Gastroesophageal sphincter (tissue), 4 donors: ENCODE data around the gene CHCHD6. TPM values are rescaled to one million over a fixed set of nuclear protein-coding genes. Genes with fewer than 3 reads are reported as not detected.

Source experiments
- ATAC-seq: fragments of 150-250 bp; one replicate; pipeline ENCODE4 v1.9.1; 2016; ENCODE audit warnings: mild to moderate bottlenecking, moderate library complexity
- H3K27ac ChIP-seq, 4 donors: fragments of 200-600 bp; sonication (generic) in 3 of 4; 1 replicate in 3 of 4; 2 replicates in 1 of 4; pipeline ENCODE4 v1.5.1; 2016 to 2019
- H3K27me3 ChIP-seq: fragments of 200-600 bp; sonication (generic); one replicate; pipeline ENCODE4 v1.5.1; 2019
- H3K36me3 ChIP-seq, 2 donors: fragments of 200-600 bp; sonication (generic); one replicate each; pipeline ENCODE4 v1.5.1; 2019; ENCODE audit warnings: control low read depth in 1 of 2
- H3K4me1 ChIP-seq, 3 donors: fragments of 200-600 bp; sonication (generic); 1 replicate in 2 of 3; 2 replicates in 1 of 3; pipeline ENCODE4 v1.5.1; 2016 to 2019; ENCODE audit warnings: control low read depth in 2 of 3
- H3K4me3 ChIP-seq, 2 donors: fragments of 200-600 bp; sonication (generic); one replicate each; pipeline ENCODE4 v1.5.1; 2019; ENCODE audit warnings: mild to moderate bottlenecking in 1 of 2, moderate library complexity in 1 of 2
- H3K9me3 ChIP-seq, 3 donors: fragments of 200-600 bp; sonication (generic); one replicate each; pipeline ENCODE4 v1.5.1; 2017 to 2019; ENCODE audit warnings: control low read depth in 2 of 3
- CTCF ChIP-seq, 4 experiments: fragments of 200-600 bp in 2 of 4; fragments of 450-650 bp in 2 of 4; sonication (generic) in 1 of 4; IDR thresholded peaks; one replicate each; pipeline ENCODE4 v1.5.1; 2017 to 2019; ENCODE audit warnings: antibody characterized with exemption in 4 of 4, mild to moderate bottlenecking in 2 of 4, moderate library complexity in 2 of 4
- EP300 ChIP-seq: sonication (generic); formaldehyde crosslinking; IDR thresholded peaks from one replicate; pipeline ENCODE4 v1.6.1; 2017; ENCODE audit warnings: antibody characterized with exemption, mild to moderate bottlenecking
- POLR2A ChIP-seq, 2 donors: fragments of 450-650 bp; IDR thresholded peaks; one replicate each; pipeline ENCODE4 v1.6.1; 2017; ENCODE audit warnings: antibody characterized with exemption in 2 of 2, mild to moderate bottlenecking in 2 of 2, moderate library complexity in 1 of 2
- POLR2AphosphoS5 ChIP-seq: sonication (generic); formaldehyde crosslinking; IDR thresholded peaks from one replicate; pipeline ENCODE4 v1.6.1; 2017; ENCODE audit warnings: antibody characterized with exemption
- WGBS, 2 donors: methylation state at CpG; one replicate each; pipeline ENCODE4 v1.1.5; 2018; ENCODE audit warnings: low coverage in 1 of 2; 5-methylcytosine and 5-hydroxymethylcytosine counted together
- total RNA-seq, 4 donors: library from RNA; depleted of rRNA; stranded (reverse); fragments of >200 nt; gene quantifications; one replicate each; pipeline ENCODE4 v1.1.0, GENCODE V29; 2016

Gene CHCHD6
- total RNA-seq, 4 donors from 2014 or later, result 8.5 to 37.2 (median 15.2) TPM

- no peaks in the 10 kb centered on the region for H3K36me3 ChIP-seq
- H3K4me3 ChIP-seq, result no peak overlapping the region
- 100% methylated on average over 1 of the region's 1 CpG; no CpG with 5 or more reads in 1 of the 2 donors for WGBS, 2 donors
- ATAC-seq, result no peak
- TF ChIP-seq POLR2A (IDR thresholded peaks at IDR 0.05) (no peak), POLR2AphosphoS5 (no peak)
- no peaks in the 10 kb centered on the region for H3K9me3 ChIP-seq
- H3K27ac ChIP-seq, result no peak overlapping the region
- no peaks in the 10 kb centered on the region for H3K4me1 ChIP-seq
- H3K27me3 ChIP-seq, result no peaks in the 10 kb centered on the region
Measured at GRCh38 chr3:126773783-126774182, 69.7 kb downstream of the CHCHD6 start.

DNA sequence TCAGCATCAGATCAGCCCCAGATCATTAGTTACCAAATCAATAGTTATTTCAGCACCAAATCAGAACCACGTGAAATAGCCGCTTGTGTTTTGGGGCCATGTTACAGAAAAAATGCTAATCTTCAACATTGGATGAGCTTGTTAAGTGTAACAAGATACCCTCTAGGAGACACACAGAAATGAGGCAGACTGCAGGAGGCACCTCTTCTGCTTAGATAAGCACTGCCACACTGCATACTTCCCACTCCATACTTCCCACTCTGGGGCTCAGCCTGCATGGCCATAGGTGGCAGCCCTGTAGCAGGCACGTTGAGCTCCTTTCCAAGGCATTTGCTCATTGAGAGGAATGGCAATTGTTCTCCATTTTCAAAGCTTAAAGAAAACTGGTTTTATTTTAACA, 73.3 kb downstream of the CHCHD6 start:
- Histone ChIP-seq H3K27me3 (no peaks in the 10 kb centered on the region), H3K27ac (no peak overlapping the region), H3K4me1 (peaks cover 0 to 8% (median 0%) of the 10 kb centered on the region in 3 donors), H3K36me3 (no peaks in the 10 kb centered on the region), H3K4me3 (no peak overlapping the region), H3K9me3 (no peaks in the 10 kb centered on the region)
- WGBS, 2 donors, result 89 to 94% methylated on average over 3 of the region's 3 CpGs
- no peak for ATAC-seq
- no peak for TF ChIP-seq POLR2AphosphoS5
- TF ChIP-seq POLR2A (IDR thresholded peaks at IDR 0.05), result no peak
- no peak for TF ChIP-seq CTCF (IDR thresholded peaks at IDR 0.05)
- TF ChIP-seq EP300, result no peak

GRCh38 chr3:126780666-126781065, 76.6 kb downstream of the CHCHD6 start:
- WGBS, 2 donors, result 83% methylated on average over 1 of the region's 1 CpG; no CpG with 5 or more reads in 1 of the 2 donors

DNA sequence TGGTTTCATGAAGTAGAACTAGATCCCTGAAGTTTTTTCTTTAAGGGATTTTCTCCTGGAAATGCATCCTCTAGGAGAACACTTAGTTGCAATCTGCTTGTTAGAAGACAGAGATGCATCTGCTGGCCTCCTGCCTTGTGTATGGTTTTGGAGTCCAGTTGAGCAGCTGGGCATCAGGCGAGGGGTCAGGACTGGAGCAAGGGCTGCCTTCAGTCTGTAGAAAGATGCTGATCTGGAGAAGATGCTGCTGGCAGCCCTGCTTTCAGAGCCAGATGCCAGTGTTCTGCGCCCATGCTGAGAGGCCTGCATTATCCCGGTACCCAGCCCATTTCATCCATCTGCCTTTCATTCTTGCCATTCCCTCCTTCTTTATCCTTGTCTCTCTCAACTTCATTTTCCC, 77.4 kb downstream of the CHCHD6 start:
- Histone ChIP-seq H3K4me1 (peaks cover 0 to 8% (median 3%) of the 10 kb centered on the region in 3 donors), H3K4me3 (no peak overlapping the region), H3K27ac (peak overlapping the region in 2 of 4 donors; percentile 14 to 66), H3K9me3 (no peaks in the 10 kb centered on the region), H3K36me3 (no peaks in the 10 kb centered on the region), H3K27me3 (no peaks in the 10 kb centered on the region)
- no peak for ATAC-seq
- WGBS, 2 donors, result 63 to 67% methylated on average over 1 to 2 of the region's 3 CpGs
- TF ChIP-seq EP300 (no peak), POLR2A (IDR thresholded peaks at IDR 0.05) (no peak), POLR2AphosphoS5 (no peak), CTCF (IDR thresholded peaks at IDR 0.05) (no peak)

More at GRCh38 chr3:126780666-126781065, 76.6 kb downstream of the CHCHD6 start:
- no peaks in the 10 kb centered on the region for H3K36me3 ChIP-seq
- H3K4me3 ChIP-seq, result no peak overlapping the region
- H3K4me1 ChIP-seq, result peaks cover 0 to 8% (median 3%) of the 10 kb centered on the region in 3 donors
- no peak for ATAC-seq
- H3K27ac ChIP-seq, result peak overlapping the region in 2 of 4 donors; percentile 14 to 66
- H3K27me3 ChIP-seq, result no peaks in the 10 kb centered on the region
- no peak for TF ChIP-seq POLR2A (IDR thresholded peaks at IDR 0.05)
- TF ChIP-seq CTCF (IDR thresholded peaks at IDR 0.05), result no peak
- no peak for TF ChIP-seq EP300
- no peak for TF ChIP-seq POLR2AphosphoS5
- H3K9me3 ChIP-seq, result no peaks in the 10 kb centered on the region

DNA sequence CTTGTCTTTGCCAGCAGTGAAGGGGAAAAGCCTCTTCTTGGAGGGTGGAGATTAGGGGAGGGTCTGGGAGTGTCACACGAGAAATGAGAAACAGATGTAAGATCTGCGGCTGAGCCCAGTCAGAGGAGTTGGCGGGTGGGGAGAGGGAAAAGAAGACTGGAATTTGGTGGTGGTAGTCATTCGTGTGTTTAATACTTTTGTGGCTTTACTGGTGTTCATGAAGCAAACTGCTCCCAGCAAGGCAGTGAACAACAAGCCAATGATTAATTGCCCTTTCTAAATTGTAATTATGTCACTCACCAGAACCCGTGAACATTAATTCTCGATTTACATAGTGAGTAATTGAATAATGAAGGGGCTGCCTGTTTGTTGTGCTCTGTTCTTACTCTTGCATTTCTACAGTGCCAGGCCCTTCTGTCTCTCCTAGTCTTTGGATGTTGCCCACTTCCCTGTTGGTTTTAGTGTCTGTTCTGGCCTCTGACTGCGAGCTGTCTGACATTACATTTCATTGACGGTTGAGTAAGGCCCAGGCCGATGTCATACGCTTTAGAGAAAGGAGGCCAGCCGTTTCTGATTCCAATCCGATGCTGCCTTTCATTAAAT, 78.0 kb downstream of the CHCHD6 start:
- Histone ChIP-seq H3K4me1 (peaks cover 0 to 8% (median 3%) of the 10 kb centered on the region in 3 donors), H3K27me3 (no peaks in the 10 kb centered on the region), H3K36me3 (no peaks in the 10 kb centered on the region), H3K27ac (peak overlapping the region in 3 of 4 donors; percentile 28 to 66 (median 43)), H3K4me3 (no peak overlapping the region), H3K9me3 (no peaks in the 10 kb centered on the region)
- peak; percentile 73 for ATAC-seq
- TF ChIP-seq CTCF (IDR thresholded peaks at IDR 0.05) (no peak), POLR2AphosphoS5 (peak; percentile 3)
- 55 to 72% methylated on average over 7 to 9 of the region's 12 CpGs for WGBS, 2 donors
